Heart right ventricle (tissue), 16 donors: ENCODE results near the gene DHCR7. TPM values are rescaled to one million over a fixed set of nuclear protein-coding genes. Genes with fewer than 3 reads are reported as not detected.

Source experiments
- ATAC-seq, 8 donors: fragments of 200-7000 bp; cut with Tn5 transposase; one replicate each; pipeline ENCODE4 v1.9.1; 2020; ENCODE audit warnings: mild to moderate bottlenecking in 8 of 8, moderate library complexity in 8 of 8, moderate number of reproducible peaks in 1 of 8
- DNase-seq, 2 donors: peaks; one replicate each; pipeline ENCODE4 v3.0.0-alpha.2; 2020
- H3K27ac ChIP-seq, 10 donors: fragments of 200-600 bp; sonication (generic) in 2 of 10; one replicate each; pipeline versions ENCODE4 v1.5.0 to v1.8.0; 2020 to 2022; ENCODE audit warnings: mild to moderate bottlenecking in 3 of 10
- H3K27me3 ChIP-seq, 7 donors: fragments of 200-600 bp; one replicate each; pipeline ENCODE4 v1.8.0; 2021 to 2022; ENCODE audit warnings: mild to moderate bottlenecking in 2 of 7
- H3K36me3 ChIP-seq, 9 donors: fragments of 200-600 bp; sonication (generic) in 1 of 9; one replicate each; pipeline versions ENCODE4 v1.5.0 to v1.8.0; 2020 to 2022; ENCODE audit warnings: mild to moderate bottlenecking in 2 of 9
- H3K4me1 ChIP-seq, 9 donors: fragments of 200-600 bp; sonication (generic) in 1 of 9; one replicate each; pipeline versions ENCODE4 v1.5.0 to v1.8.0; 2020 to 2022; ENCODE audit warnings: mild to moderate bottlenecking in 4 of 9
- H3K4me3 ChIP-seq, 10 donors: fragments of 200-600 bp; sonication (generic) in 2 of 10; one replicate each; pipeline versions ENCODE4 v1.5.0 to v1.8.0; 2020 to 2022; ENCODE audit warnings: mild to moderate bottlenecking in 7 of 10, moderate library complexity in 2 of 10
- H3K9me3 ChIP-seq, 11 donors: fragments of 200-600 bp in 10 of 11; sonication (generic) in 2 of 11; one replicate each; pipeline versions ENCODE4 v1.5.0 to v1.8.0; 2013 to 2022; ENCODE audit warnings: mild to moderate bottlenecking in 2 of 11, control low read depth in 1 of 11, moderate library complexity in 1 of 11
- WGBS, 2 donors: extraction: QIAGEN DNeasy Blood & Tissue Kit; methylation state at CpG; one replicate each; pipeline ENCODE4 v1.1.7; 2013; ENCODE audit warnings: inconsistent platforms in 1 of 2; 5-methylcytosine and 5-hydroxymethylcytosine counted together
- intact Hi-C, 10 donors: fragments of 100-400 bp; cut with DNase I; formaldehyde crosslinking; loops; one replicate each; pipeline versions ENCODE4 v1.11.1 to v1.14.2; 2022
- polyA plus RNA-seq, 2 donors: library from polyadenylated mRNA; stranded (reverse); fragments of 200-250 nt; gene quantifications; one replicate each; pipeline ENCODE4 v1.2.3, GENCODE V29; 2013
- total RNA-seq, 10 donors: library from RNA; stranded (reverse); fragmentation: NEBNext Ultra II Directional in 3 of 10; extraction: Animal tissue kit (Norgen Biotek cat#: 25700) in 3 of 10; gene quantifications; one replicate each; pipeline versions ENCODE4 v1.2.1 to v1.2.4, GENCODE V29; 2021 to 2023
- TF ChIP-seq, protein P1 (sequence below), 9 donors: fragments of 200-600 bp; sonication (generic) in 2 of 9; IDR thresholded peaks; one replicate each; pipeline versions ENCODE4 v1.5.0 to v1.8.0; 2021 to 2022; ENCODE audit warnings: antibody characterized with exemption in 9 of 9, mild to moderate bottlenecking in 5 of 9, moderate library complexity in 1 of 9
- donor health status: Arrhythmogenic right ventricular cardiomyopathy.
- donor health status: ischemic (EF 13 %, LVEDD 7.1; RV severe dilation, severe dysfunction).
- donor health status: healthy with polysubstance abuse.
- donor health status: DM: no; HTN: yes; CAD: no.
- donor health status: DM: no; HTN: no; CAD: no.
- donor health status: ischemic (EF 25% LVEDD 6.9; RV normal size, moderate dysfunction).
- donor health status: ischemic (EF 25% LVEDD 5.7; RV mildly dilated, moderate dysfunction).
- donor health status: healthy.
- donor health status: DM: yes; HTN: yes; CAD: no.
- donor health status: Ischemic cardiomyopathy.
- donor health status: ischemic (EF 35%, LVEDD 5.7; RV mildly dilated, moderate dysfunction).
- donor health status: nonischemic (EF 11% LVEDD 7.7; RV severe dilation, severe dysfunction).
- donor health status: DM: yes; HTN: yes; CAD: no.
- donor health status: PGD.
- donor health status: ischemic (EF 29% LVEDD 5.4; RV normal size, mild dysfunction).
- donor health status: nonischemic (EF 23%, LVEDD 6.1; RV moderate dilation, normal function).

DHCR7 gene
- total and polyA plus RNA-seq, 12 donors: 13.5 to 49.6 (median 28.1) TPM

DNA sequence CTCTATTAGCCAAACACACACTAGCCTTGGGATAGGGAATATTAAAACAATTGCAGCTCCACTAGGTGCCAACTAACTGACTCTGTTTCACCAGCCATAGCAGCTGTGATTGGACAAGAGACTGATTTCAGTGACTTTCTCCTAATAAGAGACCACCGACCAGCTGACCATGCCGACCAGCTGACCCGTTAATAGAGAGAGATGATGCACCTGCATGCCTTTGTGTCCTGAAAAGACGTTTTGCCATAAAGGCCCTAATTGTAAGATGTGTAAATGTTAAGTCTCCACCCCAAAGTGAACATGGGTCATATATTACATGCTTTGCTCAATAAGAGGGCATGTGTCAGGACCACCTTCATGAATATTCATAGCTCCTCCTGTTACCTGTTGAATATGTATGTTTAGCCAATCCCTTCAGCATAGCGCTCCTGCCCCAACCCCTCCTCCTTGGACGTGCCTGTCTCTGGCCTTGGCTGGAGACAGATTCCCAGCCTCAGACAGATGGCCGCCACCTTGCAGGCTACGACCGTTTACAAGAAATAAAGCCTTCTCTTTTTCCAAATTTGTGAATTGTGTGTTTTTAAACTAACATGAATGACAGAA lies 3.5 kb upstream of the DHCR7 start:
- ATAC-seq: no peak
- Histone ChIP-seq H3K27ac (peak overlapping the region in 9 of 10 donors; percentile 71 to 95 (median 78)), H3K4me3 (peak overlapping the region in 9 of 10 donors; percentile 54 to 97 (median 86)), H3K27me3 (no peaks in the 10 kb centered on the region), H3K36me3 (peaks cover 0 to 21% (median 11%) of the 10 kb centered on the region in 9 donors), H3K4me1 (peaks cover 4 to 63% (median 34%) of the 10 kb centered on the region in 9 donors), H3K9me3 (peaks cover 0 to 1% (median 0%) of the 10 kb centered on the region in 11 donors)
- 65 to 69% methylated on average over 9 of the region's 9 CpGs for WGBS, 2 donors
- no peak for DNase-seq
- TF ChIP-seq, protein P1, sequence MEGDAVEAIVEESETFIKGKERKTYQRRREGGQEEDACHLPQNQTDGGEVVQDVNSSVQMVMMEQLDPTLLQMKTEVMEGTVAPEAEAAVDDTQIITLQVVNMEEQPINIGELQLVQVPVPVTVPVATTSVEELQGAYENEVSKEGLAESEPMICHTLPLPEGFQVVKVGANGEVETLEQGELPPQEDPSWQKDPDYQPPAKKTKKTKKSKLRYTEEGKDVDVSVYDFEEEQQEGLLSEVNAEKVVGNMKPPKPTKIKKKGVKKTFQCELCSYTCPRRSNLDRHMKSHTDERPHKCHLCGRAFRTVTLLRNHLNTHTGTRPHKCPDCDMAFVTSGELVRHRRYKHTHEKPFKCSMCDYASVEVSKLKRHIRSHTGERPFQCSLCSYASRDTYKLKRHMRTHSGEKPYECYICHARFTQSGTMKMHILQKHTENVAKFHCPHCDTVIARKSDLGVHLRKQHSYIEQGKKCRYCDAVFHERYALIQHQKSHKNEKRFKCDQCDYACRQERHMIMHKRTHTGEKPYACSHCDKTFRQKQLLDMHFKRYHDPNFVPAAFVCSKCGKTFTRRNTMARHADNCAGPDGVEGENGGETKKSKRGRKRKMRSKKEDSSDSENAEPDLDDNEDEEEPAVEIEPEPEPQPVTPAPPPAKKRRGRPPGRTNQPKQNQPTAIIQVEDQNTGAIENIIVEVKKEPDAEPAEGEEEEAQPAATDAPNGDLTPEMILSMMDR (IDR thresholded peaks at IDR 0.05): no peak
- intact Hi-C loops: no loop called here

DNA sequence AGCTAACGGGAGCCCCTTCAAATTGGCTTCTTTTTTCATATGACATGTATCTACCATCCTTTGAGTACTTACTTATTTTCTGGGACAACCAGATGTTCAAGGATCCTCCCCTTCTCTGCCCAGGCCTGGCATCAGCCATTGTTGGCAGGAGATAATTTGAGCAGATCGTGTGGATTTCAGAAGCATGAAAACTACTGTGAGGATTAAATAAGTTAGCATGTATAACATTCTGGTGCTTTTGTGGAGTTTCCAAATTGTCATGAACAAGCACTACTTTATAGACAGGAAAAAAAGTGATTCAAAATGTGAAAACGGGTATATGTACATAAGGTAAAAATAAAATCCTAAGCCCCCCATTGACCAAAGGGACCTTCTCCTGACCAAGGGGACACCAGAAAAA lies 2.7 kb upstream of the DHCR7 start:
- peak overlapping the region in 2 of 10 donors; percentile 17 to 95 for H3K27ac ChIP-seq
- 92 to 96% methylated on average over 3 of the region's 3 CpGs for WGBS, 2 donors
- intact Hi-C loops: no loop called here
- H3K27me3 ChIP-seq: no peaks in the 10 kb centered on the region
- DNase-seq (no peak), ATAC-seq (no peak)
- H3K4me3 ChIP-seq: no peak overlapping the region
- peaks cover 4 to 63% (median 34%) of the 10 kb centered on the region in 9 donors for H3K4me1 ChIP-seq
- peaks cover 0 to 8% (median 0%) of the 10 kb centered on the region in 11 donors for H3K9me3 ChIP-seq
- TF ChIP-seq, protein P1 (IDR thresholded peaks at IDR 0.05): no peak
- H3K36me3 ChIP-seq: peaks cover 0 to 16% (median 8%) of the 10 kb centered on the region in 9 donors

DNA sequence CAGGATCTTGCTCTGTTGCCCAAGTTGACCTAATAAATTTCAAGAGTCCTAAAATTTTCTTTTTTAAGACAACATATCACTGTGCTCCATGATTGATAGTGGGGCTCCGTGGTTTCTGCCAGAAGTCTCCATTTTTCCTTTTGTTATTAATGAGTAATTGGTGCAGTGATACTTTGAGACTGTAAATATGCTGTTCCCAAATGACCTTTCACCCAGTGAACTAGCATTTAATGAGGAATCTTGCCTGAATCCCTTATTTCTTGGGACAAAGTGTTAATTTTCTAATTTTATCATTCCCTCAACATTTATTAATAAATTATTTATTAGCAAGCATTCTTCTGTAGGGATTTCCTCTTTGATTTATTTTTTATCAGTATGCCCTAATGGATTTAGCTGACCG lies 2.3 kb upstream of the DHCR7 start:
- no peaks in the 10 kb centered on the region for H3K27me3 ChIP-seq
- no peak for DNase-seq
- 76 to 93% methylated on average over 2 of the region's 2 CpGs for WGBS, 2 donors
- H3K9me3 ChIP-seq: peaks cover 0 to 12% (median 0%) of the 10 kb centered on the region in 11 donors
- peaks cover 4 to 63% (median 34%) of the 10 kb centered on the region in 9 donors for H3K4me1 ChIP-seq
- no peak overlapping the region for H3K4me3 ChIP-seq
- intact Hi-C loops: no loop called here
- TF ChIP-seq, protein P1 (IDR thresholded peaks at IDR 0.05): no peak
- ATAC-seq: no peak
- peaks cover 0 to 16% (median 7%) of the 10 kb centered on the region in 9 donors for H3K36me3 ChIP-seq
- peak overlapping the region in 1 of 10 donors; percentile 95 for H3K27ac ChIP-seq

DNA sequence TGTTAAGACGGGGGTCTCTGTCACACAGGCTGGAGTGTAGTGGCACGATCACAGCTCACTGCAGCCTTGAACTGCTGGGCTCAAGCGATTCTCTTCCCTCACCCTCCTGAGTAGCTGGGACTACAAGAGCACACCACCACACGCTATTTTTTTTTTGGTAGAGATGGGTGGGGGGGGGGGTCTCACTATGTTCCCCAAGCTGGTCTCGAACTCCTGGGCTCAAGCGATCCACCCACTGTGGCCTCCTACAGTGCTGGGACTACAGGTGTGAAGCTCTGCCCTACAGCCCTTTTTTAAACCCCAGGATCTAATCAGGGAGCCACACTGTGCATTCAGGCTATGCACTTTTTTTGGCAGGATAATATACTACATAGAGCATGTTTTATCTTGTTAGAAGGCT lies 1.4 kb upstream of the DHCR7 start:
- no peaks in the 10 kb centered on the region for H3K27me3 ChIP-seq
- peak overlapping the region in 5 of 10 donors; percentile 57 to 82 (median 67) for H3K27ac ChIP-seq
- peaks cover 0 to 12% (median 0%) of the 10 kb centered on the region in 11 donors for H3K9me3 ChIP-seq
- intact Hi-C loops: no loop called here
- ATAC-seq: no peak
- peaks cover 0 to 12% (median 0%) of the 10 kb centered on the region in 9 donors for H3K36me3 ChIP-seq
- 57% methylated on average over 6 of the region's 6 CpGs for WGBS, 2 donors
- peak overlapping the region in 5 of 10 donors; percentile 64 to 86 (median 74) for H3K4me3 ChIP-seq
- TF ChIP-seq, protein P1 (IDR thresholded peaks at IDR 0.05): no peak
- H3K4me1 ChIP-seq: peaks cover 4 to 60% (median 34%) of the 10 kb centered on the region in 9 donors
- no peak for DNase-seq
